Effector memory CD8-positive, alpha-beta T cell (primary cell): Measurements from ENCODE around the gene GPR132.

ENCODE experiments used
- ATAC-seq: fragments of 150-1000 bp; cut with Tn5 transposase; replicated peaks from 2 replicates; pipeline ENCODE4 v1.10.0; 2021; ENCODE audit warnings: mild to moderate bottlenecking, moderate library complexity
- DNase-seq, 3 experiments: peaks; one replicate each; pipeline ENCODE4 v3.0.0; 2021
- H3K27ac Mint-ChIP-seq, 2 donors: one replicate each; pipeline ENCODE4 v1.8.0; 2022; ENCODE audit warnings: mild to moderate bottlenecking in 2 of 2, mixed read lengths in 2 of 2, moderate library complexity in 2 of 2
- H3K27me3 Mint-ChIP-seq, 2 donors: one replicate each; pipeline ENCODE4 v1.8.0; 2022; ENCODE audit warnings: mixed read lengths in 2 of 2
- H3K36me3 Mint-ChIP-seq: one replicate; pipeline ENCODE4 v1.8.0; 2022; ENCODE audit warnings: mild to moderate bottlenecking, moderate library complexity, mixed read lengths; ENCODE audit not compliant: insufficient read depth
- H3K4me1 Mint-ChIP-seq, 2 donors: one replicate each; pipeline ENCODE4 v1.8.0; 2022; ENCODE audit warnings: low read depth in 2 of 2, mixed read lengths in 2 of 2
- H3K4me3 Mint-ChIP-seq, 2 donors: one replicate each; pipeline ENCODE4 v1.8.0; 2022; ENCODE audit warnings: mild to moderate bottlenecking in 2 of 2, mixed read lengths in 2 of 2, moderate library complexity in 2 of 2
- H3K9me3 Mint-ChIP-seq, 2 donors: one replicate each; pipeline ENCODE4 v1.8.0; 2022; ENCODE audit warnings: mixed read lengths in 2 of 2

The GPR132 gene

DNA sequence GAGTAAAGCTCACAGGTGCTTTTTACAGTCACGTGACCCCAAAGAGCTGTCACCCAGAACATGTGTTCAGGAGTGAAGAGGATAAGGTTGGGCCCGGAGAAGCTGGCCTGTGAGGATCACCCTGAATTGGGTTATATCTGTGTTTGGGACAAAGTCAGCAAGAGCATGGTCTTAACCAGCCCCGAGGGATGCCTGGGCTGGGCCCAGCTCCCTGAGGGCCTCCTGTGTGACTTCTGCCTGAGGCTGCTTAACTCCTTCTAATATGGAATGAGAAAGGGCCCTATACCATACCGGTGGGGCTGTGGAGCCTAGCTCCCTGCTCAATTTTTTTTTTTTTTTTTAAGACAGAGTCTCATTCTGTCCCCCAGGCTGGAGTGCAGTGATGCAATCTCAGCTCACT lies 46.8 kb downstream of the GPR132 start:
- no peaks in the 10 kb centered on the region for H3K9me3 Mint-ChIP-seq
- peak overlapping the region; percentile 96 to 97 for H3K27ac Mint-ChIP-seq
- H3K4me3 Mint-ChIP-seq, result peak overlapping the region; percentile 89 to 93
- DNase-seq (no peak), ATAC-seq (no peak)
- H3K4me1 Mint-ChIP-seq, result peaks cover 62 to 70% of the 10 kb centered on the region in 2 donors
- no peaks in the 10 kb centered on the region for H3K27me3 Mint-ChIP-seq
- peaks cover 21% of the 10 kb centered on the region for H3K36me3 Mint-ChIP-seq

DNA sequence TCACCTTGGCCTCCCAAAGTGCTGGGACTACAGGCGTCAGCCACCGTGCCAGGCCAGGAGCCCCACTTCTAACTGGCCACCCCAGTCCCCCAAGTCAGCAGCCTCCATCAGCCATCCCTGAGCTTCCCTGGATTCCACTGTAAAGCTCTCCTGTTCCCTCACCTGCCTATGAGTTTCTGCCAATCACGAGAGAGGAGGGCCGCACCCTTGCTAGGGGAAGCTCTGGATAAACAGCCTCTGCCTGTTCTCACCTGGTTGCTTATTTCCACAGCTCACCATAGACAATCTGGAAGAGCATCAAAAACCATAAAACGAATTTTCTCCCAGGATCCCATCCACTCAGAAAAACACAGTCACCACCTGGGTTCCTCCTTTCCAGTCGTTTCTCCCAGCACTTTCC lies 49.3 kb downstream of the GPR132 start:
- Mint-ChIP-seq H3K9me3 (no peaks in the 10 kb centered on the region), H3K36me3 (peaks cover 23% of the 10 kb centered on the region), H3K4me3 (peak overlapping the region; percentile 73 to 93), H3K27me3 (no peaks in the 10 kb centered on the region), H3K4me1 (peaks cover 72 to 77% of the 10 kb centered on the region in 2 donors), H3K27ac (peak overlapping the region; percentile 97)
- DNase-seq, result no peak
- ATAC-seq, result no peak

DNA sequence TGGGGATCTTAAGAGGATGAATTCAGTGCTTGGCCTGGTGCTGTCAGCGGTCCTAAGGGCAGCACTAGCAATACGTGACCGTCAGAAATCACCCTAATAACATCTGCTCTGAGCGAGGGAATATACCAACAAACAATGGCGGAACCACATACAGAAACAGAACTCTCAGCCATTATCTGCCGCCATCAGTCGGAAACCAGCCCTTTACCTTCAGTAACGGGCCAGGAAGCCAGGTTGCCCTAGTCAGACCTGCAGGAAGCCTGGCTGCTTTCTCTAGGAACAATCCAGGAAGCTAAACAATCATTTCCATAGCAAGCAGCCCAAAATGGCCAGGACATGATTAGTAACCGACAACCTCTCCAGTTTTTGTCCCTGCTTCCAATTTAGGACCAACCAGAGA lies 50.0 kb downstream of the GPR132 start:
- peak overlapping the region; percentile 97 for H3K27ac Mint-ChIP-seq
- no peaks in the 10 kb centered on the region for H3K9me3 Mint-ChIP-seq
- H3K27me3 Mint-ChIP-seq, result no peaks in the 10 kb centered on the region
- H3K4me3 Mint-ChIP-seq, result peak overlapping the region; percentile 73 to 93
- ATAC-seq, result peak; percentile 59
- peaks cover 71 to 77% of the 10 kb centered on the region in 2 donors for H3K4me1 Mint-ChIP-seq
- peaks cover 27% of the 10 kb centered on the region for H3K36me3 Mint-ChIP-seq
- no peak for DNase-seq

GRCh38 chr14:105014631-105015030 lies 50.6 kb downstream of the GPR132 start:
- peak overlapping the region; percentile 73 to 93 for H3K4me3 Mint-ChIP-seq
- peaks cover 28% of the 10 kb centered on the region for H3K36me3 Mint-ChIP-seq
- H3K9me3 Mint-ChIP-seq, result no peaks in the 10 kb centered on the region
- peak overlapping the region; percentile 97 for H3K27ac Mint-ChIP-seq
- no peaks in the 10 kb centered on the region for H3K27me3 Mint-ChIP-seq
- ATAC-seq, result no peak
- H3K4me1 Mint-ChIP-seq, result peaks cover 65 to 72% of the 10 kb centered on the region in 2 donors
- DNase-seq, result no peak

DNA sequence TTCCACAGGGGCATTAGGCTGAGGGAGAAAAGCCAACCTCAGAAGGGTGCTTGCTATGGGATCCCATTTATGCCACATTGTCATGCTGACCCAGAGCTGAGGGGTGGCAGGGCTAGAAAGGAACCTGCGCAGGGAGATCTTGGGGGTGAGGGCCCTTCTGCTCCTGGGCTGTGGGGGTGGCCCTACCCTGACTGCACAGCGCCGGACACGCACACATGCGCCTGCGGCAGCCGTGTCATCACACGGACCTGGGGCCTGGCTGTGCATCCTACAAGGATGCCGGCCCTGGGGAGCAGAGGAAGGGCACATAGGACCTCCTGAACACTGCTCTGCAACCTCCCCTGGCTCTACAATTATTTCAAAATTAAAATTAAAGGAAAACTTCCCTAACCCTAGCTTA lies 51.2 kb downstream of the GPR132 start:
- no peaks in the 10 kb centered on the region for H3K9me3 Mint-ChIP-seq
- peak overlapping the region; percentile 73 to 93 for H3K4me3 Mint-ChIP-seq
- DNase-seq, result no peak
- H3K36me3 Mint-ChIP-seq, result peaks cover 31% of the 10 kb centered on the region
- H3K27me3 Mint-ChIP-seq, result no peaks in the 10 kb centered on the region
- H3K4me1 Mint-ChIP-seq, result peaks cover 60 to 67% of the 10 kb centered on the region in 2 donors
- peak overlapping the region; percentile 97 for H3K27ac Mint-ChIP-seq
- ATAC-seq, result no peak

GRCh38 chr14:105013150-105013785 lies 52.0 kb downstream of the GPR132 start:
- Mint-ChIP-seq H3K36me3 (peaks cover 38% of the 10 kb centered on the region), H3K9me3 (no peaks in the 10 kb centered on the region), H3K27me3 (no peaks in the 10 kb centered on the region), H3K27ac (peak overlapping the region; percentile 97), H3K4me1 (peaks cover 56 to 61% of the 10 kb centered on the region in 2 donors), H3K4me3 (peak overlapping the region; percentile 73 to 93)
- no peak for ATAC-seq
- DNase-seq, result no peak

DNA sequence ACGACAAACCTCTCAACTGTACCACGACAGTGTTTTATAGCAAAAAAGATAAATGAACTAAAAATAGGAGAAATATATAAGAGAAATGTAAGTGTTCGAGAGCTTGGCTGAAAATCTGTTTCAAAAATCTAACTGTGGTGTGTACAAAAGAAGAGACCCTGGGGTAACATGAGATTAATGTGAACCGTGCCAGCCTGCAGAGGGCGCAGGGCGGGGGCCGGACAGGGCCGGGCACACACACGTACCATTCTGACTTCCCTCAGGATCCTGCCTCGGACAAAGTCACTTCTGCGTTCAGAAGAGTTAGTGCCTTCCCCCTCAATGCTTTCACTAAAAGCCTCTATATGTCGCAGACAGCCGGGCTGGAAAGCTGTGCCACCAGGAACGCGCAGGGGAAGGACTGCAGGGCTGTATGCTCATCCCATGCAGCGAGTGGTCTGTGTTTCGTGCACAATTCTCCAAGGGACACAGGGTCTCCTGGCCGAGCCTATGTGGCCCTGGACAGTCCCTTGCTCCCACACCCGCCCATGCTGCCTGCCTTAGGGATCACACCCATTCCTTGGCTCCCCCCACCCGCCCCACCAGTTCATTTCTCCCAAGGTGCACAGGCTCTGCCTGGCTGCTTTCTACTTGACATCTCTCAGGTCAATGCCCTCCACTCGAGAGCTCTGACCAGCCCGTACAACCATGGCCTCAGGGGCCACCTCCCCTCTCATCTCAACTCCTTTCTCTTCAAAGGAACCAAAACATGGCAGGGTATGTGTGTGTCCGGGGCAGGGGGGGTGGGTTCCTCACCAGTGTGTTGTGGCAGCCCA lies 52.9 kb downstream of the GPR132 start:
- Mint-ChIP-seq H3K9me3 (no peaks in the 10 kb centered on the region), H3K4me1 (peaks cover 50 to 52% of the 10 kb centered on the region in 2 donors)

GRCh38 chr14:105011312-105011990 lies 53.8 kb downstream of the GPR132 start:
- Mint-ChIP-seq H3K27me3 (no peaks in the 10 kb centered on the region), H3K27ac (peak overlapping the region in 1 of 2 donors; percentile 97), H3K4me3 (no peak overlapping the region), H3K4me1 (peaks cover 42 to 44% of the 10 kb centered on the region in 2 donors), H3K36me3 (peaks cover 39% of the 10 kb centered on the region), H3K9me3 (no peaks in the 10 kb centered on the region)
- DNase-seq (no peak), ATAC-seq (no peak)

More for the DNA sequence above, 52.9 kb downstream of the GPR132 start:
- Mint-ChIP-seq H3K4me3 (no peak overlapping the region), H3K36me3 (peaks cover 38% of the 10 kb centered on the region), H3K27me3 (no peaks in the 10 kb centered on the region), H3K27ac (peak overlapping the region; percentile 97)
- DNase-seq (no peak), ATAC-seq (no peak)

DNA sequence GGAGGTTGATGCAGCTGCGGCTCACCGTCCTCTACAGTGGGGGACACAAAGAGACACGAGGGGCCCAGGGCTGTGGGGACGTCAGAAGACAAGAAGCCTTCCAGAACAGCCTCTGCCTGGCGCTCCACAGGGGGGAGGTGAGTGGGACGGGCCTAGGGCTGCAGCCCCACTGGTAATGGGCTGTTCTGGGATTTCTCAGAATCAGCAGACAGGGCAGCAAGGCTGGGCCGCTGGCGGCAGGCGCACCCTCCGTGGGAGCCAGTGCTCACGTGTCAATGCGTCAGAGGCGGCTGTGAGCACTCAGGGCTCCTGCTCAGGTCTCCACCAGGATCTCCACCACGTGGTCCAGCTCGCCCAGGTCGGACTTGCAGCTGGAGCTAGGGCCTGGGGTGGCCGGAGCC lies 54.3 kb downstream of the GPR132 start:
- no peaks in the 10 kb centered on the region for H3K27me3 Mint-ChIP-seq
- peaks cover 41% of the 10 kb centered on the region for H3K36me3 Mint-ChIP-seq
- H3K9me3 Mint-ChIP-seq, result no peaks in the 10 kb centered on the region
- H3K4me3 Mint-ChIP-seq, result no peak overlapping the region
- H3K27ac Mint-ChIP-seq, result no peak overlapping the region
- H3K4me1 Mint-ChIP-seq, result peaks cover 38 to 39% of the 10 kb centered on the region in 2 donors
- ATAC-seq, result no peak
- no peak for DNase-seq

- peaks cover 45% of the 10 kb centered on the region for H3K36me3 Mint-ChIP-seq
Observed at GRCh38 chr14:105010106-105010505, 55.1 kb downstream of the GPR132 start.

GRCh38 chr14:105007593-105008264 lies 57.5 kb downstream of the GPR132 start:
- ATAC-seq, result no peak

More at GRCh38 chr14:105010106-105010505, 55.1 kb downstream of the GPR132 start:
- H3K27ac Mint-ChIP-seq, result peak overlapping the region in 1 of 2 donors; percentile 87
- H3K9me3 Mint-ChIP-seq, result no peaks in the 10 kb centered on the region
- H3K4me1 Mint-ChIP-seq, result peaks cover 30 to 32% of the 10 kb centered on the region in 2 donors
- DNase-seq (no peak), ATAC-seq (no peak)
- H3K4me3 Mint-ChIP-seq, result no peak overlapping the region
- no peaks in the 10 kb centered on the region for H3K27me3 Mint-ChIP-seq

DNA sequence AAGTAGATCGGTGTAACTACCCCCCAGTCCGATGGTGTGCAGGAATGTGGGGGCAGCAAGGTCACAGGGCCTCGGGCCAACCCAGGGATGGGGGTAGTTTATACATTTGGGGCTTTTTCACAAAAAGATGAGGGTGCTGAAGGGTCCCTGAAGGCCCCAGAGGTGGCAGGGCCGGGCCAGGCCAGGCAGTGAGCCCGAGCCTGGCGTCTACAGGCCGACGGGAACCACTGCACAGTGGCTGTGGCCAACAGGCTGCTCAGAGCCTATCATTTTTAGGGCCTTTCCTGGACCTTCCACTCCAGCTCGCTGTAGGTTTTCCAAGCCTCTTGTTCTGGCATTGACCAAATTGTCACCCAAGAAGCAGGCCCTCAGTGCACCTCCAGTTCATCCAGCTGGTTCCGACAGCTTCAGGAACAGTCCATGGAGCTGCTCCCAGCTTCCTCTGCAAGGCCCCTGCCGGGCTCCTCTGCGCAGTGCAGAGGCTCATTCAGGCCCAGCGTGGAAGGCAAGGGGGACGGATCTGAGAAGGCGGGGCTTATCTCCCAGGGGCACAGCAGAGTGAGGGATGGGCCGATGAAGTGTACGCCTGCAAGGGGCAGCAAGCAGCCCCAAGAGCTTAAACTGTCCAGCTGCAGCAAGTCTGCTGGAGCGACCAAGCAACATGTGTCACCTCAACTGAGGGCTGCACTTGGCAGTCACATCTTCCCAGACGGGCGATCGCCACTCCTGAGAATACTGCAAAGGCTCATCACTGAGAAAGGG lies 58.2 kb downstream of the GPR132 start:
- no peak overlapping the region for H3K4me3 Mint-ChIP-seq
- peaks cover 3 to 7% of the 10 kb centered on the region in 2 donors for H3K4me1 Mint-ChIP-seq
- ATAC-seq (no peak), DNase-seq (no peak)
- H3K27ac Mint-ChIP-seq, result no peak overlapping the region
- H3K36me3 Mint-ChIP-seq, result peaks cover 38% of the 10 kb centered on the region
- H3K27me3 Mint-ChIP-seq, result no peaks in the 10 kb centered on the region
- no peaks in the 10 kb centered on the region for H3K9me3 Mint-ChIP-seq

More at GRCh38 chr14:105007593-105008264, 57.5 kb downstream of the GPR132 start:
- Mint-ChIP-seq H3K4me1 (peaks cover 9 to 13% of the 10 kb centered on the region in 2 donors), H3K4me3 (no peak overlapping the region), H3K27ac (no peak overlapping the region), H3K9me3 (no peaks in the 10 kb centered on the region), H3K36me3 (peaks cover 41% of the 10 kb centered on the region), H3K27me3 (no peaks in the 10 kb centered on the region)
- DNase-seq, result no peak
